Breast epithelium (tissue), 3 donors: ENCODE measurements around the gene HJURP.

Experiments used
- CTCF ChIP-seq, 3 donors: fragments of 450-650 bp; IDR thresholded peaks; one replicate each; pipeline ENCODE4 v1.5.1; 2016 to 2017; ENCODE audit warnings: antibody characterized with exemption in 3 of 3, mild to moderate bottlenecking in 3 of 3, moderate library complexity in 3 of 3
- POLR2A ChIP-seq: fragments of 450-650 bp; IDR thresholded peaks from one replicate; pipeline ENCODE4 v1.6.1; 2016; ENCODE audit warnings: antibody characterized with exemption, mild to moderate bottlenecking, moderate library complexity
- POLR2AphosphoS5 ChIP-seq, 3 donors: sonication (generic); formaldehyde crosslinking; IDR thresholded peaks; one replicate each; pipeline ENCODE4 v1.6.1; 2017; ENCODE audit warnings: antibody characterized with exemption in 3 of 3

GRCh38 chr2:233814056-233814835, 40.1 kb downstream of the HJURP start:
- TF ChIP-seq CTCF (IDR thresholded peaks at IDR 0.05), result no peak
- TF ChIP-seq POLR2A, result no peak
- TF ChIP-seq POLR2AphosphoS5 (IDR thresholded peaks at IDR 0.05), result no peak
